Chondrocyte (in vitro differentiated cells): ENCODE results near the gene IER2. TPM values are rescaled to one million over a fixed set of nuclear protein-coding genes. Genes with fewer than 3 reads are reported as not detected.
"Not testable (repeated sequence)": the region's sequence is repeated elsewhere in the genome, so short reads cannot be mapped to it uniquely, and the experiment has no call there.

ENCODE experiments used
- DNase-seq: peaks from one replicate; pipeline ENCODE4 v3.0.0; 2021; ENCODE audit warnings: mixed read lengths, low spot score
- H3K27ac Mint-ChIP-seq: one replicate; pipeline ENCODE4 v1.8.0; 2021; ENCODE audit warnings: mild to moderate bottlenecking, moderate library complexity, mixed read lengths; ENCODE audit not compliant: unreplicated experiment
- H3K27me3 Mint-ChIP-seq: 2 replicates; pipeline ENCODE4 v1.8.0; 2021; ENCODE audit warnings: low read depth, mixed read lengths
- H3K36me3 Mint-ChIP-seq: 2 replicates; pipeline ENCODE4 v1.8.0; 2021; ENCODE audit warnings: low read depth, mixed read lengths
- H3K4me1 Mint-ChIP-seq: 2 replicates; pipeline ENCODE4 v1.8.0; 2021; ENCODE audit warnings: low read depth, mild to moderate bottlenecking, mixed read lengths
- H3K4me3 Mint-ChIP-seq: one replicate; pipeline ENCODE4 v1.8.0; 2021; ENCODE audit warnings: mild to moderate bottlenecking, moderate library complexity, mixed read lengths; ENCODE audit not compliant: unreplicated experiment
- H3K9me3 Mint-ChIP-seq: 2 replicates; pipeline ENCODE4 v1.8.0; 2021; ENCODE audit warnings: low read depth, mixed read lengths
- total RNA-seq: library from RNA; stranded (reverse); gene quantifications from 3 replicates; pipeline ENCODE4 v1.2.1, GENCODE V29; 2021
- TF ChIP-seq, protein P1 (sequence below): fragments of 200-600 bp; sonication (generic); IDR thresholded peaks from 2 replicates; pipeline ENCODE4 v1.5.0; 2021; ENCODE audit warnings: antibody characterized with exemption, mild to moderate bottlenecking, moderate library complexity

IER2 gene
- total RNA-seq, 1 donor from 2014 or later: 58.5 TPM

DNA sequence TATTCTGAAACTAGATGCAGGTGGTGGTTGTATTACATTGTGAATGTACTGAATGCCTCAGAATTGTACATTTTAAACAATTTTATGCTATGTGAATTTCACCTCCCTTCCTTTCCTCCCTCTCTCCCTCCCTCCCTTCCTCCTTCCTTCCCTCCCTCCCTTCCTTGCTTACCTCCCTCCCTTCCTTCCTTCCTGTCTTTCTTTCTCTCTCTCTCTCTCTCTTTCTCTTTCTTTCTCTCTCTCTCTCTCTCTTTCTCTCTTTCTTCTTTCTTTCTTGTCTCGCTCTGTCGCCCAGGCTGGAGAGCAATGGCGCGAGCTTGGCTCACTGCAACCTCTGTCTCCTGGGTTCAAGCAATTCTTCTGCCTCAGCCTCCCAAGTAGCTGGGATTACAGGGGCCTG is 37.2 kb downstream of the IER2 start:
- no peak overlapping the region for H3K4me3 Mint-ChIP-seq

DNA sequence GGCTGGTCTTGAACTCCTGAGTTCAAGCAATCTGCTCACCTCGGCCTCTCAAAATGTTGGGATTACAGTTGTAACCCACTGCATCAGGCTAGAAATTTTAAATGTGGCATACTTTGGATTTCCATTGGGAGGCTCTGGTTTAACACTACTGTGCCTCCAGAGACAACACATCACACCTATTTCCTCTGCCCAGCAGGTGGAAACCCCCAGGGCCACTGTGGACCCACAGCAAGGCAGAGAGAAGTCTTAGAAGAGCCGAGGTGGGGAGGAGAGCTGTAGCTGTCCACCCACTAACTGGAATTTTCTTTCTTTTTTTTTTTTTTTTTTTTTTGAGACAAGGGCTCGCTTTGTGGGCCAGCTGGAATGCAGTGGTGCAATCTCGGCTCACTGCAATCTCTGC is 39.4 kb downstream of the IER2 start:
- Mint-ChIP-seq H3K4me3 (no peak overlapping the region), H3K4me1 (no peaks in the 10 kb centered on the region), H3K36me3 (no peaks in the 10 kb centered on the region), H3K9me3 (no peaks in the 10 kb centered on the region), H3K27me3 (no peaks in the 10 kb centered on the region), H3K27ac (no peak overlapping the region)
- TF ChIP-seq, protein P1, sequence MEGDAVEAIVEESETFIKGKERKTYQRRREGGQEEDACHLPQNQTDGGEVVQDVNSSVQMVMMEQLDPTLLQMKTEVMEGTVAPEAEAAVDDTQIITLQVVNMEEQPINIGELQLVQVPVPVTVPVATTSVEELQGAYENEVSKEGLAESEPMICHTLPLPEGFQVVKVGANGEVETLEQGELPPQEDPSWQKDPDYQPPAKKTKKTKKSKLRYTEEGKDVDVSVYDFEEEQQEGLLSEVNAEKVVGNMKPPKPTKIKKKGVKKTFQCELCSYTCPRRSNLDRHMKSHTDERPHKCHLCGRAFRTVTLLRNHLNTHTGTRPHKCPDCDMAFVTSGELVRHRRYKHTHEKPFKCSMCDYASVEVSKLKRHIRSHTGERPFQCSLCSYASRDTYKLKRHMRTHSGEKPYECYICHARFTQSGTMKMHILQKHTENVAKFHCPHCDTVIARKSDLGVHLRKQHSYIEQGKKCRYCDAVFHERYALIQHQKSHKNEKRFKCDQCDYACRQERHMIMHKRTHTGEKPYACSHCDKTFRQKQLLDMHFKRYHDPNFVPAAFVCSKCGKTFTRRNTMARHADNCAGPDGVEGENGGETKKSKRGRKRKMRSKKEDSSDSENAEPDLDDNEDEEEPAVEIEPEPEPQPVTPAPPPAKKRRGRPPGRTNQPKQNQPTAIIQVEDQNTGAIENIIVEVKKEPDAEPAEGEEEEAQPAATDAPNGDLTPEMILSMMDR: no peak
- DNase-seq: no peak

More for the DNA sequence above, 37.2 kb downstream of the IER2 start:
- Mint-ChIP-seq H3K4me1 (no peaks in the 10 kb centered on the region), H3K27me3 (no peaks in the 10 kb centered on the region), H3K27ac (no peak overlapping the region), H3K36me3 (no peaks in the 10 kb centered on the region), H3K9me3 (no peaks in the 10 kb centered on the region)
- DNase-seq: no peak
- TF ChIP-seq, protein P1: no peak

DNA sequence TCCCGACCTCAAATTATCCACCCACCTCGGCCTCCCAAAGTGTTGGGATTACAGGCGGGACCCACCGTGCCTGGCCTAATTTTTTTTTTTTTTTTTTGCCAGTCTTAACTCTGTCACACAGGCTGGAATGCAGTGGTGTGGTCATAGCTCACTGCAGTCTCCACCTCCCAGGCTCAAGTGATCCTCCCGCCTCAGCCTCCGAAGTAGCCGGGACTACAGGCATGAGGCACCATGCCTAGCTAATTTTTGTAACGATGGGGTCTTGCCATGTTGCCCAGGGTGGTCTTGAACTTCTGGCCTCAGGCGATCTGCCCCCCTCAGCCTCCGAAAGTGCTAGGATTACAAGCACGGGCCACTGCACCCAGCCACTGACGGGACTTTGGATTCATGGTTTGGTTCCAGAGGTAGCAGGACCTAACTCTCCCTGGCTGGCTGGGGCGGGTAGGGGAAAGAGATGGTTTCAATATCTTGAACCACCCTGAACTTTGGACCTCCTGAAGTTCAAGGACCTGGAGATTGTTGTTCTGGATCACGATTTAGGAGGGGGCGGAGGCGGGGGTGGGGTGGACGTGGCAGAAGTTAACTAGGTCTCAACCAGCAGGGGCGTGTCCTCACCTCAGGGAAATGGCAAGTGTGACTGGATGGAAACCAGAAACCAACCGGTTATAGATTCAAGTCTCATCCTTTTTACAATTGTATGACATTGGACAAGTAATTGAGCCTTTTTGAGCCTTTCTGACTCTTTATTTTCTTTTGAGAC is 40.8 kb downstream of the IER2 start:
- TF ChIP-seq, protein P1: no peak
- Mint-ChIP-seq H3K4me1 (no peaks in the 10 kb centered on the region), H3K27ac (no peak overlapping the region), H3K9me3 (no peaks in the 10 kb centered on the region), H3K27me3 (no peaks in the 10 kb centered on the region), H3K36me3 (no peaks in the 10 kb centered on the region), H3K4me3 (no peak overlapping the region)
- DNase-seq: no peak

DNA sequence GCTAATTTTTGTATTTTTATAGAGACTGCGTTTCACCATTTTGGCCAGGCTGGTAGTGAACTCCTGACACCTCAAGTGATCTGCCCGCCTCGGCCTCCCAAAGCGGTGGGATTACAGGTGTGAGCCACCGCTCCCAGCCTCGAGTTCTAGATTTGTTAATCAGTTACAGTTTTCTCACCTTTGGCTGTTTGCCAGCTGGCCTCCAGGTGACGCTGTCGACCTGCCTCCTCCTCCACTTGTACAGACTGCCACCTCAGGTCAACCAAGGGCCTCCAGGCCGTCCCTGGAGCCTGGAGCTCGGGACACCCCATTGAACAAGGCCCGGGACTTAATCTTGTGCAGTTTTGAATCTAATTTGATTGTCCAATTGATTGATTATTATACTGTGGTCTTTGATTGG is 45.5 kb downstream of the IER2 start:
- Mint-ChIP-seq H3K27ac (no peak overlapping the region), H3K4me1 (no peaks in the 10 kb centered on the region), H3K4me3 (no peak overlapping the region), H3K36me3 (no peaks in the 10 kb centered on the region), H3K27me3 (no peaks in the 10 kb centered on the region), H3K9me3 (no peaks in the 10 kb centered on the region)
- no peak for DNase-seq
- TF ChIP-seq, protein P1: peak; percentile 20

DNA sequence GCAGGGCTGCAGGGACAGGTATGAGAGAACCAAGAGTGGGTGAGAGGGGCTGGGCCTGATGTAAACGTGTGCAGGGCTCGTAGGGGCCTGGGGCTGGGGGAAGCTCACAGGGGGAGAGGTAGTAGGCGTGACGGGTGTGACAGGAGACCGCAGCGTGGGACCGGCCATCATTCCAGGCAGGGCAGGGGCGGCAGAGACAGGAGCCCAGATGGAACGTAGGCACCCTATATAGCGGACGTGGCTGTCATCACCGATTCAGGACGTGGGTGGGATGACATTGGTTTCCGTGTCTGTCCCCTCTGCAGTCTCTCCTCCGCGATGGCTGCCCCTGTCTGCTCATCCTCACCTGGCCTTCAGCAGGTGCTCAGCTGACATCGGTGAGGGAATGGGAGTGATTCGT is 48.4 kb downstream of the IER2 start:
- no peak overlapping the region for H3K27ac Mint-ChIP-seq
- no peaks in the 10 kb centered on the region for H3K9me3 Mint-ChIP-seq
- H3K36me3 Mint-ChIP-seq: no peaks in the 10 kb centered on the region
- DNase-seq: no peak
- H3K27me3 Mint-ChIP-seq: no peaks in the 10 kb centered on the region
- H3K4me3 Mint-ChIP-seq: no peak overlapping the region
- H3K4me1 Mint-ChIP-seq: no peaks in the 10 kb centered on the region
- TF ChIP-seq, protein P1: no peak

DNA sequence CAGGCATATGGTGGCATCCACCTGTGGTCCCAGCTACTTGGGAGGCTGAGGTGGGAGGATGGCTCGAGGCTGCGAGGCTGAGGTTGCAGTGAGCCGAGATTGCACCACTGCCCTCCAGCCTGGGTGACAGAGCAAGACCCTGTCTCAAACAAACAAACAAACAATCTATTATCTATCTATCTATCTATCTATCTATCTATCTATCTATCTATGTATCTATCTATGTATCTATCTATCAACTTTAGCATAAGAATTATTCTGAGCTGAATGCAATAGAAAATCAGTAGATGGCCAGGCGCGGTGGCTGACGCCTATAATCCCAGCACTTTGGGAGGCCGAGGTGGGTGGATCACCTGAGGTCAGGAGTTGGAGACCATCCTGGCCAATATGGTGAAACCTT is 51.9 kb downstream of the IER2 start:
- not testable (repeated sequence) for H3K4me3 Mint-ChIP-seq, H3K27ac Mint-ChIP-seq, H3K9me3 Mint-ChIP-seq, H3K36me3 Mint-ChIP-seq, DNase-seq, H3K27me3 Mint-ChIP-seq, H3K4me1 Mint-ChIP-seq
